RWPE2 (cell line): Measurements from ENCODE around the gene HSPA8.
A peak's percentile ranks its signal among the peaks of the same experiment; 100 is the strongest.
"Not testable (repeated sequence)": the region's sequence is repeated elsewhere in the genome, so short reads cannot be mapped to it uniquely, and the experiment has no call there.

Source experiments
- ATAC-seq: fragments of 200-7000 bp; cut with Tn5 transposase; 3 replicates; pipeline ENCODE4 v1.9.1; 2021; ENCODE audit warnings: low read depth
- DNase-seq: peaks from one replicate; pipeline ENCODE4 v3.0.0-alpha.2; 2020; ENCODE audit warnings: low spot score
- H3K27ac ChIP-seq: fragments of 450-650 bp; 2 replicates; pipeline ENCODE4 v1.5.1; 2017; ENCODE audit warnings: mild to moderate bottlenecking; ENCODE audit not compliant: poor library complexity, severe bottlenecking
- H3K27me3 ChIP-seq: fragments of 250-450 bp; sonication (Bioruptor Pico); 2 replicates; pipeline ENCODE4 v1.5.1; 2021; ENCODE audit warnings: mild to moderate bottlenecking, moderate library complexity; ENCODE audit not compliant: insufficient read depth, poor library complexity, severe bottlenecking
- H3K36me3 ChIP-seq: fragments of 250-450 bp; sonication (Bioruptor Pico); 2 replicates; pipeline ENCODE4 v1.5.1; 2020; ENCODE audit warnings: low read depth, mild to moderate bottlenecking, moderate library complexity
- H3K4me1 ChIP-seq: fragments of 250-450 bp; sonication (Bioruptor Pico); 2 replicates; pipeline ENCODE4 v1.5.1; 2021; ENCODE audit warnings: mild to moderate bottlenecking, moderate library complexity; ENCODE audit not compliant: insufficient read depth, poor library complexity, severe bottlenecking
- H3K4me3 ChIP-seq: fragments of 250-450 bp; sonication (Bioruptor Pico); 2 replicates; pipeline ENCODE4 v1.5.1; 2021; ENCODE audit warnings: mild to moderate bottlenecking, moderate library complexity; ENCODE audit not compliant: severe bottlenecking
- H3K9me3 ChIP-seq: fragments of 250-450 bp; sonication (Bioruptor Pico); 2 replicates; pipeline ENCODE4 v1.5.1; 2021; ENCODE audit warnings: mild to moderate bottlenecking, moderate library complexity; ENCODE audit not compliant: severe bottlenecking
- TF ChIP-seq, protein P1 (sequence below): fragments of 450-650 bp; IDR thresholded peaks from one replicate; pipeline ENCODE4 v1.5.1; 2017; ENCODE audit warnings: mild to moderate bottlenecking, moderate library complexity; ENCODE audit not compliant: poor library complexity, severe bottlenecking

HSPA8 gene

DNA sequence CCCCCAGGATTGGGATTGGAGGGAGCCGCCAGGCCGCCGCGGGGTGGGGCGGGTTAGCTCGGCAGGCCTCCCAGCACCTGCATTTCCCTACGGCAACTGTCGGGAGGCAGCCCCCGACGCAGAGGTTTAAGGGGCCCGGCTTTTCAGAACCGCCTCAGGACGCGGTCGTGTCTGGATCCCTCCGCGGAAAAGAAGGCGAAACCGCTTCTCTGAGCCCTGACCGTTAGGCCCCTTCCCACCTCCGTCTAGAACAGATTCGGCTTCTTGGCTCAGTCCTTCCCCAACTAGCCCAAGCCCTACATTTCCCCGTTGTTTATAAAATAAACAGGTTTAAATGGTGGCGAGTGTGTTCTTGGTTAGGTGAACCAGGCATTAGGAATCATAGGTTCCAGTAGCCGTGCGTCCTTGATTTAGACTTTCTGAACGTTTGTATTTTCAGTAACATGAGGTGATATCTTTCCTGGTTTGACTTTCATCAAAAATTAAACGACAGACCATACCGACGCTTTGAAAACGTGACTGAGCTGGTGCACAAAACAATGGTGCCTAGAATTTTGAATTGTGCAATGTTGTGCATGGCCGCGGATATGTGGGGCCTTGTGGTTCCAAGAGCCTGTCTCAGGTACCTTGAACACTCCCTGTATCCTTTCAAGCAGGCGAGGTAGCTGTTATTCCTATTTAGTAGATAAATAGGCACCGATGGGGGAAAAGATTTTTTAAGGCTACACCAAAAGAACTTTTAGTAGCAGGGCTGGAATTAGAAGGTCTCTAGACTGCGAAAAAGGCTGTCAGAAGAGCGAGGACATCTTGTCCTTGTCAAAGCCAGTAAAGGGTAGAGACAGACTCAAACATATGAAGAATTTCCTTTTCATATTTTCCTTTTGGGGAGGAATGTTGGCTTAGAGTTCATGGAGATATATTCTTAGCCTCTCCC lies 1.2 kb upstream of the HSPA8 start:
- Histone ChIP-seq H3K4me1 (peaks cover 26% of the 10 kb centered on the region), H3K36me3 (peaks cover 54% of the 10 kb centered on the region), H3K4me3 (peak overlapping the region; percentile 96), H3K9me3 (no peaks in the 10 kb centered on the region), H3K27me3 (no peaks in the 10 kb centered on the region), H3K27ac (peak overlapping the region; percentile 92)
- TF ChIP-seq, protein P1, sequence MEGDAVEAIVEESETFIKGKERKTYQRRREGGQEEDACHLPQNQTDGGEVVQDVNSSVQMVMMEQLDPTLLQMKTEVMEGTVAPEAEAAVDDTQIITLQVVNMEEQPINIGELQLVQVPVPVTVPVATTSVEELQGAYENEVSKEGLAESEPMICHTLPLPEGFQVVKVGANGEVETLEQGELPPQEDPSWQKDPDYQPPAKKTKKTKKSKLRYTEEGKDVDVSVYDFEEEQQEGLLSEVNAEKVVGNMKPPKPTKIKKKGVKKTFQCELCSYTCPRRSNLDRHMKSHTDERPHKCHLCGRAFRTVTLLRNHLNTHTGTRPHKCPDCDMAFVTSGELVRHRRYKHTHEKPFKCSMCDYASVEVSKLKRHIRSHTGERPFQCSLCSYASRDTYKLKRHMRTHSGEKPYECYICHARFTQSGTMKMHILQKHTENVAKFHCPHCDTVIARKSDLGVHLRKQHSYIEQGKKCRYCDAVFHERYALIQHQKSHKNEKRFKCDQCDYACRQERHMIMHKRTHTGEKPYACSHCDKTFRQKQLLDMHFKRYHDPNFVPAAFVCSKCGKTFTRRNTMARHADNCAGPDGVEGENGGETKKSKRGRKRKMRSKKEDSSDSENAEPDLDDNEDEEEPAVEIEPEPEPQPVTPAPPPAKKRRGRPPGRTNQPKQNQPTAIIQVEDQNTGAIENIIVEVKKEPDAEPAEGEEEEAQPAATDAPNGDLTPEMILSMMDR, result no peak
- peak; percentile 8; the same call in 2 of the 3 replicates for ATAC-seq
- DNase-seq, result no peak

- no peaks in the 10 kb centered on the region for H3K9me3 ChIP-seq
- peak overlapping the region; percentile 92 for H3K27ac ChIP-seq
- ATAC-seq, result peak; percentile 91
- TF ChIP-seq, protein P1, result no peak
- H3K27me3 ChIP-seq, result no peaks in the 10 kb centered on the region
- DNase-seq, result peak; percentile 99
- peaks cover 26% of the 10 kb centered on the region for H3K4me1 ChIP-seq
- peak overlapping the region; percentile 96 for H3K4me3 ChIP-seq
- peaks cover 62% of the 10 kb centered on the region for H3K36me3 ChIP-seq
Measured at GRCh38 chr11:123062158-123062891, 389 bp upstream of the HSPA8 start.

- H3K9me3 ChIP-seq, result no peaks in the 10 kb centered on the region
- TF ChIP-seq, protein P1, result no peak
- DNase-seq (no peak), ATAC-seq (no peak)
- peak overlapping the region; percentile 96 for H3K4me3 ChIP-seq
- H3K27me3 ChIP-seq, result no peaks in the 10 kb centered on the region
- H3K27ac ChIP-seq, result peak overlapping the region; percentile 92
- H3K4me1 ChIP-seq, result peaks cover 18% of the 10 kb centered on the region
- peaks cover 81% of the 10 kb centered on the region for H3K36me3 ChIP-seq
Measured at GRCh38 chr11:123060277-123061000, 1.5 kb downstream of the HSPA8 start.

- H3K27me3 ChIP-seq, DNase-seq, ATAC-seq, H3K9me3 ChIP-seq: not testable (repeated sequence)
- peak overlapping the region; percentile 96 for H3K4me3 ChIP-seq
- H3K36me3 ChIP-seq, result peaks cover 85% of the 10 kb centered on the region
- H3K27ac ChIP-seq, result peak overlapping the region; percentile 92
- H3K4me1 ChIP-seq, result peaks cover 14% of the 10 kb centered on the region
Measured at GRCh38 chr11:123059041-123059920, 2.7 kb downstream of the HSPA8 start.
